ENCODE results near the gene WWOX. TPM values are rescaled to one million over a fixed set of nuclear protein-coding genes. Genes with fewer than 3 reads are reported as not detected.

WWOX gene
- total and polyA plus RNA-seq, 2 donors, result 15.3 to 28.4 TPM

DNA sequence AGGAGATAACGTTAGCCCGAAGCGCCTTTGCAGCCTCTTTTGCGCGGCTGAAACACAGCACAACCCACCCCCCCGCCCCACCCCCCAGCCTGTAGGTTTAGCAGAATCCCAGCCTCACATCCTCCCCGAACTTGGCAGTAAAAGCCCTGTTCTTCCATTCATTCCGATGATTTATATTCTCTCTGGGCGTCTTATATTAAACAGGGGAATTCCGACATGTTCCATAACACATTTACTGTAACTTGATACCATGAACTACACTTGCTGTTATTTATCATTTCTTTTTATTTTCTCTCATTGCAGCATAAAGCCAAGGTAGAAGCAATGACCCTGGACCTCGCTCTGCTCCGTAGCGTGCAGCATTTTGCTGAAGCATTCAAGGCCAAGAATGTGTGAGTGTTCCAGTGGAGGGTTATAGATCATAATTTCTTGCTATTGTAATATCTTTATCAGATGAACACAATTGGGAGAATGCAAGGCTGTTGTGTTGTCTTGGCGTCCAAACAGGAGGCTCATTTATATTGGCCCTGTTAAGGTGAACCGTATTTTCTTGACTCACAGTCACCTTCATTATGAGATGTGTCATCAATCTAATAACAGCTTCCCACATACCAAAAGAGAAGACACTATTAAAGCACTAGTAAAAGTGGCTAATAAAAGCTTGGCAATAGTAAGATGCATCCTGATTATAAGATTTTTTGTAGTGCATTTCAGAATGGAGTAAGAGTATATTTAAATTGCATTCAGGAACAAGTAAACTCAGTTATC, 287.3 kb downstream of the WWOX start:
- H3K27ac ChIP-seq (ENCODE audit: low read depth), result no peak overlapping the region
- H3K4me3 ChIP-seq (ENCODE audit: low read depth, low read length), result no peak overlapping the region
- no peaks in the 10 kb centered on the region for H3K4me1 ChIP-seq (ENCODE audit: insufficient read depth)
- no peaks in the 10 kb centered on the region for H3K36me3 ChIP-seq (ENCODE audit: insufficient read depth)
- peak; percentile 58 for DNase-seq (ENCODE audit: extremely low spot score)
- WGBS, result 37% methylated on average over 15 of the region's 15 CpGs

DNA sequence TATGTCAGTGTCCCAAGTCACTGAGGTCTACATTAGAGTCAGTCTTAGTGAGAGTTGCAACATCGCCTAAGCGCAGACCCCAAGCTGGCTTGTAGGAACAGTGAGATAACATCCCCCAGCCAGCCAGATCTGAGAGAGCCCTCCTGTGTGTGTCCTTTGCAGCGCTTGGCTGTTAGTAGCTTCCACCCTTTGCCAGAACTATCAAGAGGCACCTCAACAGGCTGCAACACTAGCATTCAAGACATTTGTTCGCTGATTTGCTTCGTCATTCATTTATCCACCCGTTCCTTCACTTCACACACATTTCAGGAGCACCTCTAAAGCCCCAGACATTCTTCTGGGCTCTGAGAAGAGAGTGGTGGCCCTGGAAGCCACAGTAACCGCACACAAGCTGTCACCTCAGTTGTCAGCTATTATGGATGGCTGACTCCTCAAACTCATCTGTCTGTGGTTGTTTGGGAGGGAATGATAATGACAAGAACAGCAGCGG, 289.6 kb downstream of the WWOX start:
- 83% methylated on average over 8 of the region's 8 CpGs for WGBS
- H3K27ac ChIP-seq (ENCODE audit: low read depth), result no peak overlapping the region

DNA sequence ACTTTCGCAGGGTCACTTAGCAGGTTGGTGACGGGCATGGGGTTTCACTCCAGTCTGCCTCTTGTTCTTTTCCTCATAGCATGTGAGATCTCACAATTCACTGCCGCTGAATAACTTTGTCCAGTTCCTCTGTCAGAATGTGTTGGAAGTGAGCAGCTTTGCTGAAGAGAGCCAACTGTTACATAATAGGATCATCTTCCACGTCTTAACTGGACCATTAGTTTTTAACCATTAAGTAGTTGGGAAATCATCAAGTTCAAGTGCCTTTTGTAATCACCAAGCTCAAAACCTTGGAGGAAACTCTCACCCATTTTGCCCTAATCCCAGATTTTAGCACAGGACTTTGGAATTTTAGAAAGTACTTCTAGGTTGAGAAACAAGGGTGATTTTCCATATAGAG, 290.6 kb downstream of the WWOX start:
- Histone ChIP-seq H3K36me3 (ENCODE audit: insufficient read depth) (no peaks in the 10 kb centered on the region), H3K4me3 (ENCODE audit: low read depth, low read length) (no peak overlapping the region), H3K27ac (ENCODE audit: low read depth) (no peak overlapping the region), H3K4me1 (ENCODE audit: insufficient read depth) (no peaks in the 10 kb centered on the region)
- WGBS, result 42% methylated on average over 4 of the region's 4 CpGs
- DNase-seq (ENCODE audit: extremely low spot score), result no peak

More for the DNA sequence above, 289.6 kb downstream of the WWOX start:
- no peak for DNase-seq (ENCODE audit: extremely low spot score)
- no peaks in the 10 kb centered on the region for H3K36me3 ChIP-seq (ENCODE audit: insufficient read depth)
- no peak overlapping the region for H3K4me3 ChIP-seq (ENCODE audit: low read depth, low read length)
- H3K4me1 ChIP-seq (ENCODE audit: insufficient read depth), result no peaks in the 10 kb centered on the region

DNA sequence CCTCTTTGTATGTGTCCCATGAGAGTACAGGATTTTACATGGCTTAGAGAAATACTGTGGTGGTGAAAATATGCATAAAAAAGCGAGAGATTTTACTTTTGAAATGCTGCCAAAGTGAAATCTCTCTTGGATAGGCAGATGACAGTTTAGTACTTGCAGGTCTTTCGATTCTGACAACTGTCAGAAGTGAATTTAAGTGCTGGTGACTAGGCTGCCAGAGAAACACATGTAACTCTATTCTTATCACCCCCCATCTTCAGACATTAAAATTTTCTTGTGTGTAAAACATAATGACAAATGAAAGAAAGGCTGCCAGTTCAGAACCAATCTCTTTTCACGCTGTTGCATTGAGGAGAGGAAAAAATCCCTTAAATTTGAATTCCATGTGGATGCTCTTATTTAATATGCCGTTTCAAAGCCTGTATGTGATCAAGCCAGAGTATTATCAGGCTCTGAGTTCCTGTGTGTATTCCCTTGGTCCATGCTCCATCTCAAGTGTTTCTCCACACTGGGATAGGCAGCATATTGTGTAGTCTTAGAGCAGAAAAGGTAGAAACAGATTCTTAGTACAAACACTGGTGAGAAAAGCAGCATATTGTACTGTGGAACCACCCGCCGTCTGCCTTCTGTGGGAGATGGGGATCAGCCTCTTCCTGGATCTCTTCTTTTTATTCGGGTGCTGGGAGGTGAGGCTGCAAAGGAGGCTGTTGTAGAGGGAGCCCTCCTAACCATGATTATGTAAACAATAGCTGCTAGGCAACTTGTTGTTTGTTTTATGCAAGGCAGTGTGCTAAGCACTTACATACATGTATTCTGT, 291.3 kb downstream of the WWOX start:
- Histone ChIP-seq H3K4me3 (ENCODE audit: low read depth, low read length) (no peak overlapping the region), H3K36me3 (ENCODE audit: insufficient read depth) (no peaks in the 10 kb centered on the region), H3K4me1 (ENCODE audit: insufficient read depth) (no peaks in the 10 kb centered on the region), H3K27ac (ENCODE audit: low read depth) (no peak overlapping the region)
- 55% methylated on average over 7 of the region's 7 CpGs for WGBS
- DNase-seq (ENCODE audit: extremely low spot score), result no peak

DNA sequence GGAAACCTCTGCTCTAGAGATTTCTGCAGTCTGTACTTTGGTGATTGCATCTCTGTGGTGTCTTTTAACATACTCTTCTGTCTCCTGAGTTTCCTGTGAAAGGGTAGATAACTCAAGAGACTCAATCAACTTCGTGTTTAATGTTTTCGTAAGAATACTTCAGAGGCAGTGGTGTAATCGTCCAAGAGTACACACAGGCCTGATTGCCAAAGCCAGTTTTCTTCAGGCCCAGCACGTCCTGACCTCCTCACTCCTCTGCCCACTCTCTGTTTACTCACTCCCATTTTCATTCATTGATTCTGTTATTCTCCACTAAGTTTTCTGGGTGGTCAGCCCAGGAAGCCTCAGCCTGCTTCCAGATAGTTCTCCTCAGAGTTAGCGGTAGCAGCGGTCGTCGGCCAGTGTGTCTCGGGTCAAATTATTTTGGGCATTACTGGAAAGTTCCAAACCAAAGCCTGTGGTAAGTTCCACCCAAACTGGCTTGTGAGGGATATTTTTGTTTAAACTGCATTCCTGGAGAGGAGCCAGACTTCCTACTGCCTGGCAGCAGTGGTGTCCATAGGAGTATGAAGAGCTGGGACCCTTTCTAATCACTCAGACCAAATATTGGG, 293.2 kb downstream of the WWOX start:
- Histone ChIP-seq H3K27ac (ENCODE audit: low read depth) (no peak overlapping the region), H3K36me3 (ENCODE audit: insufficient read depth) (no peaks in the 10 kb centered on the region), H3K4me1 (ENCODE audit: insufficient read depth) (no peaks in the 10 kb centered on the region), H3K4me3 (ENCODE audit: low read depth, low read length) (no peak overlapping the region)
- WGBS, result 52% methylated on average over 9 of the region's 9 CpGs
- no peak for DNase-seq (ENCODE audit: extremely low spot score)

GRCh38 chr16:78395035-78395434, 295.6 kb downstream of the WWOX start:
- whole genome bisulfite sequencing, result 93% methylated on average over 6 of the region's 6 CpGs
- H3K36me3 ChIP-seq (ENCODE audit: insufficient read depth), result no peaks in the 10 kb centered on the region
- no peaks in the 10 kb centered on the region for H3K4me1 ChIP-seq (ENCODE audit: insufficient read depth)
- DNase-seq (ENCODE audit: extremely low spot score), result no peak
- no peak overlapping the region for H3K27ac ChIP-seq (ENCODE audit: low read depth)
- H3K4me3 ChIP-seq (ENCODE audit: low read depth, low read length), result no peak overlapping the region

GRCh38 chr16:78396046-78396445, 296.6 kb downstream of the WWOX start:
- H3K36me3 ChIP-seq (ENCODE audit: insufficient read depth), result no peaks in the 10 kb centered on the region
- WGBS, result 88% methylated on average over 2 of the region's 2 CpGs
- no peak overlapping the region for H3K4me3 ChIP-seq (ENCODE audit: low read depth, low read length)
- no peaks in the 10 kb centered on the region for H3K4me1 ChIP-seq (ENCODE audit: insufficient read depth)
- H3K27ac ChIP-seq (ENCODE audit: low read depth), result no peak overlapping the region
- DNase-seq (ENCODE audit: extremely low spot score), result no peak

- no peak for DNase-seq (ENCODE audit: extremely low spot score)
- 81% methylated on average over 4 of the region's 4 CpGs for WGBS
- Histone ChIP-seq H3K4me1 (ENCODE audit: insufficient read depth) (no peaks in the 10 kb centered on the region), H3K4me3 (ENCODE audit: low read depth, low read length) (no peak overlapping the region), H3K36me3 (ENCODE audit: insufficient read depth) (no peaks in the 10 kb centered on the region), H3K27ac (ENCODE audit: low read depth) (no peak overlapping the region)
Observed at GRCh38 chr16:78396673-78397072, 297.2 kb downstream of the WWOX start.

GRCh38 chr16:78399384-78399783, 299.9 kb downstream of the WWOX start:
- no peaks in the 10 kb centered on the region for H3K4me1 ChIP-seq (ENCODE audit: insufficient read depth)

DNA sequence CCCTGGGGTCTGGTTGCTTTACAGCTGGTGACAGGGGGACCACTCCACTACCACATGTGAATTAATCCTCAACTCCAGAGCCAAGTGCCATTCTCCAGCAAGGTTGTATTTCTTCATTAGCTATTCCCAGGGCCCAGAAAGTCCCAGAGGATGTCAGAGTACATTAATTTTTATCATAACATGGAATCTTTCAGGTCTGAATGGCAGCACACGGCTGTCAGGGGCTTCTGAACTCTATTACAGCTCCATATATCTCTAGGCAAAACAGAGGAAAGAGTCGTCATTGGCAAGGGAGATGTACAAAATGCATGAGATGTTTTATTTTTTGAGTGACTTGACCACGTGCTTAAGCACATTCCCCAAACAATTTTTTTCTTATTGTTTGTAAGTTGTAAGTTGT, 303.4 kb downstream of the WWOX start:
- no peaks in the 10 kb centered on the region for H3K4me1 ChIP-seq (ENCODE audit: insufficient read depth)
- H3K36me3 ChIP-seq (ENCODE audit: insufficient read depth), result no peaks in the 10 kb centered on the region
- no peak overlapping the region for H3K4me3 ChIP-seq (ENCODE audit: low read depth, low read length)
- no peak overlapping the region for H3K27ac ChIP-seq (ENCODE audit: low read depth)
- 80% methylated on average over 3 of the region's 3 CpGs for WGBS
- DNase-seq (ENCODE audit: extremely low spot score), result no peak

More at GRCh38 chr16:78399384-78399783, 299.9 kb downstream of the WWOX start:
- no peak for DNase-seq (ENCODE audit: extremely low spot score)
- H3K4me3 ChIP-seq (ENCODE audit: low read depth, low read length), result no peak overlapping the region
- 60% methylated on average over 5 of the region's 5 CpGs for WGBS
- H3K36me3 ChIP-seq (ENCODE audit: insufficient read depth), result no peaks in the 10 kb centered on the region
- no peak overlapping the region for H3K27ac ChIP-seq (ENCODE audit: low read depth)

- 94% methylated on average over 3 of the region's 3 CpGs for WGBS
- H3K36me3 ChIP-seq (ENCODE audit: insufficient read depth), result no peaks in the 10 kb centered on the region
- H3K27ac ChIP-seq (ENCODE audit: low read depth), result no peak overlapping the region
- DNase-seq (ENCODE audit: extremely low spot score), result no peak
- H3K4me3 ChIP-seq (ENCODE audit: low read depth, low read length), result no peak overlapping the region
- no peaks in the 10 kb centered on the region for H3K4me1 ChIP-seq (ENCODE audit: insufficient read depth)
Observed at GRCh38 chr16:78405040-78405439, 305.6 kb downstream of the WWOX start.

GRCh38 chr16:78405833-78406232, 306.4 kb downstream of the WWOX start:
- Histone ChIP-seq H3K27ac (ENCODE audit: low read depth) (no peak overlapping the region), H3K4me1 (ENCODE audit: insufficient read depth) (no peaks in the 10 kb centered on the region), H3K36me3 (ENCODE audit: insufficient read depth) (no peaks in the 10 kb centered on the region), H3K4me3 (ENCODE audit: low read depth, low read length) (no peak overlapping the region)
- no peak for DNase-seq (ENCODE audit: extremely low spot score)
- 95% methylated on average over 7 of the region's 7 CpGs for WGBS

DNA sequence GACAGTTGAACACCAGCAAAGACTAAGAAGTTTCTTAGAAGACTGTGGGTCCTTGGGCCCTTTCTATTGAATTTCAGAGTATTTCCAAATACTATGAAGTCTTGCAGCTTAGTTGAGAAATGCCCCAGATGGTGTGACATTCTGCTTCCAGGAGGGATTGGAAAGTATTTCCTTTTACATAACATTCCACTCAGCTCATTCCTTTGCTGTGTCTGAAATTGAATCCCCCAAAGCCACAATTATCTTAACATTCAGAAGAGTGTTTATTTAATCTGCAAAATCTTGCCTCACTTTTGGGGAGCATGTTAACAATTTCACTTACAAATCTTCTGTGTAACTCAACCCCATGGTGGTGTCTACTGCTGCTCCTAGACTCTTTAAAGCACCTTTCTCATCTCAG, 307.7 kb downstream of the WWOX start:
- DNase-seq (ENCODE audit: extremely low spot score), result no peak
- Histone ChIP-seq H3K36me3 (ENCODE audit: insufficient read depth) (no peaks in the 10 kb centered on the region), H3K4me1 (ENCODE audit: insufficient read depth) (no peaks in the 10 kb centered on the region)

DNA sequence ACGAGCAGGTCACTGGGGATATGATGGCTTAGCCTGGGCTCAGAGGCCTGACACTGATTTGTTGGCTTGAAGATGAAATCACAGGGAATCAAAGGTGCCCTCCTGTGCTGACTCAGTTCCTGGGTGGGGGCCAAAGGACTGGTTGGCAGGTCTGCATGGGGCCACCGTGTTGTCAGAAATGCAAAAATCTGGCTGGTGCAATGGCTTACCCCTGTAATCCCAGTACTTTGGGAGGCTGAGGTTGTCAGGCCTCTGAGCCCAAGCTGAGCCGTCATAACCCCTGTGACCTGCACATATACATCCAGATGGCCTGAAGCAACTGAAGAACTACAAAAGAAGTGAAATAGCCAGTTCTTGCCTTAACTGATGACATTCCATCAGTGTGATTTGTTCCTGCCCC, 314.2 kb downstream of the WWOX start:
- Histone ChIP-seq H3K4me1 (ENCODE audit: insufficient read depth) (no peaks in the 10 kb centered on the region), H3K4me3 (ENCODE audit: low read depth, low read length) (no peak overlapping the region), H3K27ac (ENCODE audit: low read depth) (no peak overlapping the region), H3K36me3 (ENCODE audit: insufficient read depth) (no peaks in the 10 kb centered on the region)
- WGBS, result 94% methylated on average over 3 of the region's 3 CpGs
- no peak for DNase-seq (ENCODE audit: extremely low spot score)

More for the DNA sequence above, 307.7 kb downstream of the WWOX start:
- no peak overlapping the region for H3K4me3 ChIP-seq (ENCODE audit: low read depth, low read length)
- no peak overlapping the region for H3K27ac ChIP-seq (ENCODE audit: low read depth)

Data from urinary bladder (tissue), 4 donors.